ENCODE measurements around the gene MICAL3. TPM values are rescaled to one million over a fixed set of nuclear protein-coding genes. Genes with fewer than 3 reads are reported as not detected.

MICAL3 gene
- polyA plus RNA-seq, 1 of the 3 experiments (the other 2 are of a cell fraction): 83.1 TPM

GRCh38 chr22:17769716-17770082 lies 254.7 kb downstream of the MICAL3 start:
- Histone ChIP-seq H2AFZ (ENCODE audit: low read depth) (no peak overlapping the region), H4K20me1 (ENCODE audit: insufficient read depth) (peaks cover 28% of the 10 kb centered on the region), H3K27me3 (ENCODE audit: insufficient read depth) (no peaks in the 10 kb centered on the region), H3K9me2 (no peaks in the 10 kb centered on the region), H3K36me3 (replicated peaks in 1 of 2; ENCODE audit: control insufficient read depth in 1 of 2, insufficient read depth in 2 of 2, low read length in 1 of 2) (peaks cover 0 to 4% of the 10 kb centered on the region in 2 experiments), H3K9ac (no peak overlapping the region), H3K4me3 (ENCODE audit: low read depth in 2 of 2, low read length in 1 of 2) (no peak overlapping the region), H3K9me3 (no peaks in the 10 kb centered on the region), H3K79me2 (ENCODE audit: insufficient read depth) (peaks cover 53% of the 10 kb centered on the region), H3K4me1 (ENCODE audit: control insufficient read depth in 1 of 2, insufficient read depth in 2 of 2, low read depth in 1 of 2, low read length in 1 of 2) (peaks cover 12 to 35% of the 10 kb centered on the region in 2 experiments; a peak in 2 of 4 replicates), H3K27ac (ENCODE audit: low read depth in 2 of 2, low read length in 1 of 2) (no peak overlapping the region), H3K4me2 (no peak overlapping the region), H3F3A (replicated peaks; ENCODE audit: insufficient read depth) (no peaks in the 10 kb centered on the region)
- 96% methylated on average over 3 of the region's 9 CpGs for WGBS (ENCODE audit: low lambda C conversion rate)
- no peak for DNase-seq
- no peak for TF ChIP-seq MEF2A (IDR thresholded peaks at IDR 0.05; ENCODE audit: borderline replicate concordance, low read depth)
- TF ChIP-seq, protein P1, sequence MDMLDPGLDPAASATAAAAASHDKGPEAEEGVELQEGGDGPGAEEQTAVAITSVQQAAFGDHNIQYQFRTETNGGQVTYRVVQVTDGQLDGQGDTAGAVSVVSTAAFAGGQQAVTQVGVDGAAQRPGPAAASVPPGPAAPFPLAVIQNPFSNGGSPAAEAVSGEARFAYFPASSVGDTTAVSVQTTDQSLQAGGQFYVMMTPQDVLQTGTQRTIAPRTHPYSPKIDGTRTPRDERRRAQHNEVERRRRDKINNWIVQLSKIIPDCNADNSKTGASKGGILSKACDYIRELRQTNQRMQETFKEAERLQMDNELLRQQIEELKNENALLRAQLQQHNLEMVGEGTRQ (IDR thresholded peaks at IDR 0.05; ENCODE audit: borderline replicate concordance, low read depth, low read length): no peak
- no peak for TF ChIP-seq FOXM1 (IDR thresholded peaks at IDR 0.05; ENCODE audit: low read depth)
- TF ChIP-seq PBX3 (IDR thresholded peaks at IDR 0.05): no peak
- ChIA-PET CTCF (interaction anchor here (0.9 to 7.2 kb wide), 2 partner anchors 28 to 61 kb away, joined by 3 to 62 read pairs; no protein-coding TSS in a partner anchor), POLR2A (interaction anchor here (1.2 kb wide), 1 partner anchor 10 kb away, joined by 3 read pairs; no protein-coding TSS in a partner anchor)

GRCh38 chr22:17769013-17769715 lies 255.2 kb downstream of the MICAL3 start:
- Histone ChIP-seq H4K20me1 (ENCODE audit: insufficient read depth) (peaks cover 28% of the 10 kb centered on the region), H3K36me3 (replicated peaks in 1 of 2; ENCODE audit: control insufficient read depth in 1 of 2, insufficient read depth in 2 of 2, low read length in 1 of 2) (peaks cover 0 to 4% of the 10 kb centered on the region in 2 experiments), H3K4me2 (no peak overlapping the region), H3F3A (replicated peaks; ENCODE audit: insufficient read depth) (no peaks in the 10 kb centered on the region), H3K9me2 (no peaks in the 10 kb centered on the region), H3K9ac (no peak overlapping the region), H3K79me2 (ENCODE audit: insufficient read depth) (peaks cover 53% of the 10 kb centered on the region), H3K4me3 (ENCODE audit: low read depth in 2 of 2, low read length in 1 of 2) (no peak overlapping the region), H2AFZ (ENCODE audit: low read depth) (no peak overlapping the region), H3K4me1 (ENCODE audit: control insufficient read depth in 1 of 2, insufficient read depth in 2 of 2, low read depth in 1 of 2, low read length in 1 of 2) (peaks cover 12 to 34% of the 10 kb centered on the region in 2 experiments; a peak in 2 of 4 replicates), H3K9me3 (no peaks in the 10 kb centered on the region), H3K27me3 (ENCODE audit: insufficient read depth) (no peaks in the 10 kb centered on the region), H3K27ac (ENCODE audit: low read depth in 2 of 2, low read length in 1 of 2) (no peak overlapping the region)
- WGBS (ENCODE audit: low lambda C conversion rate): 92% methylated on average over 8 of the region's 14 CpGs
- DNase-seq: no peak
- POLR2A ChIA-PET: interaction anchor here (1.2 kb wide), 1 partner anchor 11 kb away, joined by 3 read pairs; no protein-coding TSS in a partner anchor
- TF ChIP-seq CHD2 (IDR thresholded peaks at IDR 0.05; ENCODE audit: low read length, partially characterized antibody) (no peak), IRF3 (IDR thresholded peaks at IDR 0.05; ENCODE audit: low read depth, low read length) (no peak), ZBTB33 (IDR thresholded peaks at IDR 0.05; ENCODE audit: borderline replicate concordance, low read depth) (no peak), NRF1 (IDR thresholded peaks at IDR 0.05; ENCODE audit: low read depth, low read length) (no peak)
- TF ChIP-seq, protein P2, sequence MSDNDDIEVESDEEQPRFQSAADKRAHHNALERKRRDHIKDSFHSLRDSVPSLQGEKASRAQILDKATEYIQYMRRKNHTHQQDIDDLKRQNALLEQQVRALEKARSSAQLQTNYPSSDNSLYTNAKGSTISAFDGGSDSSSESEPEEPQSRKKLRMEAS (IDR thresholded peaks at IDR 0.05; ENCODE audit: low read depth): no peak
- CTCF ChIA-PET: interaction anchor here (7.2 kb wide), 1 partner anchor 28 kb away, joined by 62 read pairs; no protein-coding TSS in a partner anchor
